Stimulated activated naive CD8-positive, alpha-beta T cell treated with anti-CD3 and anti-CD28 coated beads, Interleukin-15, Interleukin-2, amounts not matched to agents 100 ng/mL and 50 ng/mL, for 24 hours (primary cell): ENCODE results near the gene MYH6.

Experiments used
- H3K27ac Mint-ChIP-seq: one replicate; pipeline ENCODE4 v1.8.0; 2021; ENCODE audit warnings: mild to moderate bottlenecking, mixed read lengths
- H3K27me3 Mint-ChIP-seq: one replicate; pipeline ENCODE4 v1.8.0; 2021; ENCODE audit warnings: mixed read lengths
- H3K36me3 Mint-ChIP-seq: one replicate; pipeline ENCODE4 v1.8.0; 2021; ENCODE audit warnings: low read depth, mixed read lengths
- H3K4me1 Mint-ChIP-seq: one replicate; pipeline ENCODE4 v1.8.0; 2021; ENCODE audit warnings: low read depth, mixed read lengths
- H3K4me3 Mint-ChIP-seq: one replicate; pipeline ENCODE4 v1.8.0; 2021; ENCODE audit warnings: mild to moderate bottlenecking, mixed read lengths
- H3K9me3 Mint-ChIP-seq: one replicate; pipeline ENCODE4 v1.8.0; 2021; ENCODE audit warnings: mixed read lengths

MYH6 gene

DNA sequence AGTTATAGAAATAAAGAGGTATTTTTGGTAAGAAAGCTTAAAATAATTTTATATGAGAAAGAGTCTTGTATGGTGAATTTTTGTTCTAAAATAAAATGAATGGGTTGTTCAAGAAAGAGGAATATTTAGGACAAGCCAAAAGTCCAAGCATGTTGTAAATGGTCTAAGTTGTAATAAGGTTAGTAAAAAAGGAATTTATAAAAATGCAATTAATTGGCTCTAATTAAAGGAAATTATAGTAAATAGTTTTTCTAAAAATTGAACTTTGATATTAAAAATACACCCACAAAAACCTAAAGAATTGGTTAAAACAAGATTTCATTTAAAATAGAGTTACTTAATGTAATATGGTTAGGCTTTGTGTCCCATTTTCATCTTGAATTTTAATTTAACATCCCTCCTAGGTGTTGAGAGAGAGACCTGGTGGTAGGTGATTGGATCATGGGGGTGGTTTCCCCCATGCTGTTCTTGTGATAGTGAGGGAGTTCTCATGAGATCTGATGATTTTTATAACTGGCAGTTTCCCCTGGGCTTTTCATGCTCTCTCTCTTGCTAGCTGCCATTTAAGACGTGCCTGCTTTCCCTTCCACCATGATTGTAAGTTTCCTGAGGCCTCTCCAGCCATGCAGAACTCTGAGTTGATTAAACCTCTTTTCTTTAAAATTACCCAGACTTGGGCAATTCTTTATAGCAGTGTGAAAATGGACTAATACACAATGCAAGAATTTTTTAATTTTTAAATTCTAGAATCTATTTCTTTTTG lies 68.4 kb downstream of the MYH6 start:
- Mint-ChIP-seq H3K9me3 (no peaks in the 10 kb centered on the region), H3K4me1 (no peaks in the 10 kb centered on the region), H3K36me3 (no peaks in the 10 kb centered on the region), H3K4me3 (no peak overlapping the region), H3K27me3 (peaks cover 27% of the 10 kb centered on the region), H3K27ac (no peak overlapping the region)

DNA sequence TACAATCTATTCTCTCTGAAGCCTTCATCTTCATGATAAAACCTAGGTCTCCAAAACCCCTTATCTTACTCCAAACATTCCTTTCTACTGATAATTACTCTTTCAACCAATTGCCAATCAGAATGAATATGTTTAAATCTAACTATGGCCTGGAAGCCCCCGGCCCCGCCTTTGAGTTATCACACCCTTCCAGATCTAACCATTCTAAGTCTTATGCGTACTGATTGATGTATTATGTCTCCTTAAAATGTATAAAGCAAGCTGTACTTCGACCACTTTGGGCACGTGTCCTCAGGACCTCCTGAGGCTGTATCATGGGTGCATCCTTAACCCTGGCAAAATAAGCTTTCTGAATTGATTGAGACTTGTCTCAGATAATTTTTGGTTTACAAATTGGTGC lies 72.5 kb downstream of the MYH6 start:
- Mint-ChIP-seq H3K27ac (no peak overlapping the region), H3K27me3 (peaks cover 27% of the 10 kb centered on the region), H3K4me1 (no peaks in the 10 kb centered on the region), H3K4me3 (no peak overlapping the region), H3K36me3 (no peaks in the 10 kb centered on the region), H3K9me3 (no peaks in the 10 kb centered on the region)
